HepG2 (cell line): ENCODE data around the gene CMTM3. TPM values are rescaled to one million over a fixed set of nuclear protein-coding genes. Genes with fewer than 3 reads are reported as not detected.
A peak's percentile ranks its signal among the peaks of the same experiment; 100 is the strongest.

ENCODE experiments used
- ARNT ChIP-seq: fragments of 450-650 bp; IDR thresholded peaks from 2 replicates; pipeline ENCODE4 v1.6.1; 2017
- DDIT3 ChIP-seq: sonication (generic); formaldehyde crosslinking; IDR thresholded peaks from 2 replicates; pipeline ENCODE4 v1.4.0; 2020; ENCODE audit warnings: mild to moderate bottlenecking, missing genetic modification reagents
- HCFC1 ChIP-seq: fragments of 150-350 bp; IDR thresholded peaks from 2 replicates; pipeline ENCODE4 v1.6.1; 2014; ENCODE audit warnings: low read depth, low read length
- MATR3 ChIP-seq: sonication (generic); formaldehyde crosslinking; IDR thresholded peaks from 2 replicates; pipeline ENCODE4 v1.4.0; 2020; ENCODE audit warnings: missing genetic modification reagents
- MBD4 ChIP-seq: IDR thresholded peaks from 2 replicates; pipeline ENCODE4 v1.6.1; 2012; ENCODE audit warnings: low read length, inconsistent platforms, borderline replicate concordance
- MLLT10 ChIP-seq: sonication (generic); formaldehyde crosslinking; IDR thresholded peaks from 2 replicates; pipeline ENCODE4 v1.4.0; 2020; ENCODE audit warnings: missing genetic modification reagents
- MLX ChIP-seq: IDR thresholded peaks from 2 replicates; pipeline ENCODE4 v1.6.1; 2016
- MTA1 ChIP-seq: sonication (generic); formaldehyde crosslinking; IDR thresholded peaks from 2 replicates; pipeline ENCODE4 v1.4.0; 2020; ENCODE audit warnings: missing genetic modification reagents, mild to moderate bottlenecking, borderline replicate concordance
- SATB2 ChIP-seq: sonication (generic); formaldehyde crosslinking; IDR thresholded peaks from 2 replicates; pipeline ENCODE4 v1.5.0; 2020; ENCODE audit warnings: missing genetic modification reagents
- TRAFD1 ChIP-seq: sonication (generic); formaldehyde crosslinking; IDR thresholded peaks from 2 replicates; pipeline ENCODE4 v1.5.1; 2020; ENCODE audit warnings: missing genetic modification reagents, mild to moderate bottlenecking, borderline replicate concordance
- YEATS4 ChIP-seq: sonication (generic); formaldehyde crosslinking; IDR thresholded peaks from 2 replicates; pipeline ENCODE4 v1.4.0; 2020; ENCODE audit warnings: missing genetic modification reagents, borderline replicate concordance
- ZNF180 ChIP-seq: sonication (generic); formaldehyde crosslinking; IDR thresholded peaks from 2 replicates; pipeline ENCODE4 v1.4.0; 2020; ENCODE audit warnings: low read depth, missing genetic modification reagents, borderline replicate concordance
- ZNF230 ChIP-seq: sonication (generic); formaldehyde crosslinking; IDR thresholded peaks from 2 replicates; pipeline ENCODE4 v1.4.0; 2020; ENCODE audit warnings: mild to moderate bottlenecking, missing genetic modification reagents
- ZNF3 ChIP-seq: IDR thresholded peaks from 2 replicates; pipeline ENCODE4 v1.7.0; 2017; ENCODE audit warnings: inconsistent platforms
- ZNF354B ChIP-seq: sonication (generic); formaldehyde crosslinking; IDR thresholded peaks from 2 replicates; pipeline ENCODE4 v1.8.0; 2022; ENCODE audit warnings: mild to moderate bottlenecking, missing genetic modification reagents
- ZNF597 ChIP-seq: sonication (generic); formaldehyde crosslinking; IDR thresholded peaks from 2 replicates; pipeline ENCODE4 v1.5.0; 2020; ENCODE audit warnings: missing genetic modification reagents
- ZNF672 ChIP-seq: sonication (generic); formaldehyde crosslinking; IDR thresholded peaks from 2 replicates; pipeline ENCODE4 v1.8.1; 2022; ENCODE audit warnings: missing genetic modification reagents
- ZNF839 ChIP-seq: sonication (generic); formaldehyde crosslinking; IDR thresholded peaks from 2 replicates; pipeline ENCODE4 v1.4.0; 2020; ENCODE audit warnings: missing genetic modification reagents, mild to moderate bottlenecking, borderline replicate concordance
- ZSCAN9 ChIP-seq: IDR thresholded peaks from 2 replicates; pipeline ENCODE4 v1.6.1; 2016; ENCODE audit warnings: borderline replicate concordance
- polyA plus RNA-seq, 8 experiments: library from polyadenylated mRNA; depleted of rRNA in 3 of 8; stranded (reverse) in 7 of 8; unstranded in 1 of 8; fragments of >200 nt; fragmentation: Illumina TruSeq in 4 of 8; extraction: Trizol in 4 of 8; gene quantifications; 2 replicates each; pipeline versions ENCODE4 v1.2.1 to v1.2.3, GENCODE V29; 2011 to 2016; ENCODE audit warnings: low read depth in 4 of 8, missing spikeins in 1 of 8, mixed read lengths in 1 of 8; ENCODE audit not compliant: insufficient read depth in 1 of 8
- total RNA-seq, 5 experiments: library from RNA; depleted of rRNA; stranded (reverse); fragments of >200 nt; fragmentation: Illumina TruSeq; extraction: Trizol; gene quantifications; 2 replicates each; pipeline ENCODE4 v1.2.3, GENCODE V29; 2016; ENCODE audit warnings: low read depth in 1 of 5
- TF ChIP-seq, protein P1 (sequence below): sonication (generic); formaldehyde crosslinking; IDR thresholded peaks from 2 replicates; pipeline ENCODE4 v1.4.0; 2020; ENCODE audit warnings: missing genetic modification reagents
- TF ChIP-seq, protein P2 (sequence below): sonication (generic); formaldehyde crosslinking; conservative IDR thresholded peaks from 2 replicates; pipeline ENCODE4 v1.8.0; 2022; ENCODE audit warnings: low read depth, missing genetic modification reagents

Gene CMTM3
- total and polyA plus RNA-seq, 2 of the 13 experiments (the other 11 are each of a cell fraction or from before 2014, with no cell fraction given), result 29.2 to 48.7 TPM

DNA sequence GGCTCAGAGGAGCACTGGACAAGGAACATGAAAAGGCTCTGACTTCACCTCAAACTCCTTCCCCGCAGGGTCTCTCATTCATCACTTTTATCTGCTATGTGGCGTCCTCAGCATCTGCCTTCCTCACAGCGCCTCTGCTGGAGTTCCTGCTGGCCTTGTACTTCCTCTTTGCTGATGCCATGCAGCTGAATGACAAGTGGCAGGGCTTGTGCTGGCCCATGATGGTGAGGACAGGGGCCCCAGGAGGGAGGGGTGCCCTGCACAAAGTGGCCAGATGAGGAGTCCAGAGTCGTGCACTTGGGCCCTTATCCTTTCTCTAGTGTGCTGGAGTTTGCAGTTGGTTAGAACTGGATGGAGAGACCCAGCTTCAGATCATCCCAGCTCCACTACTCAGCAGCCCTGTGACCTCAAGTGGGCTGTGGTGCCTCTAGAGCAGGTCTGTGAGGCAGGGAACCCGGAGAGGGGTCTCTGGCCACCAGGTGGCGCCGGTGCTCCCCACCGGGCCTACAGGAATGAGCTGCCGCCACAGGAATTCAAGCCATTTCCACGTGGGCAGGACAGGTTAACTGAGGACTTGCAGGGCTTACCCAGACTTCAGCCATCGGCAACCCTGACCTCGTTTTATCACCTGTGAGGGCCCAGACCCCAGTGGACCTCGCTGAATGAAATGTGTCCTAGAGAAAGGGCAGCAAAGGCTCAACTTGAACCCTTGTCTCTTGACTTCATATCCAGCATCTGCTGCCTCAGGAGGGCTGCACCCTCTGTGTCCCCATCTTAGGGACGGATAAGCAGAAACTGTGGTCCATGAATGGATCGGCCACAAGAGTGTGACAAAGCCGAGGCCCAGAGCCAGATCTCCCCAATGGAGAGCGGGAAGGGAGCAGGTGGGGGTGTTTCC lies 4.0 kb downstream of the CMTM3 start (continued):
- TF ChIP-seq MLX (peak; percentile 80; the same call in 1 of the 2 replicates), MTA1 (CRISPR knock-in tag) (0 out of 2 replicates have a peak, but pooled peaks have one; percentile 48), HCFC1 (no peak), ZSCAN9 (CRISPR knock-in tag) (peak; percentile 87; the same call in 1 of the 2 replicates), ZNF354B (CRISPR knock-in tag) (no peak), MLLT10 (CRISPR knock-in tag) (no peak), MBD4 (no peak), DDIT3 (CRISPR knock-in tag) (peak; percentile 68; the same call in 1 of the 2 replicates), ZNF597 (no peak), ZNF3 (no peak), SATB2 (CRISPR knock-in tag) (no peak), YEATS4 (CRISPR knock-in tag) (peak; percentile 54; the same call in 1 of the 2 replicates), TRAFD1 (no peak), ZNF672 (CRISPR knock-in tag) (no peak), ZNF230 (CRISPR knock-in tag) (peak; percentile 94), ZNF180 (CRISPR knock-in tag) (no peak), ZNF839 (CRISPR knock-in tag) (peak; percentile 23; the same call in 1 of the 2 replicates), MATR3 (CRISPR knock-in tag) (no peak), ARNT (no peak)
- TF ChIP-seq, protein P1, sequence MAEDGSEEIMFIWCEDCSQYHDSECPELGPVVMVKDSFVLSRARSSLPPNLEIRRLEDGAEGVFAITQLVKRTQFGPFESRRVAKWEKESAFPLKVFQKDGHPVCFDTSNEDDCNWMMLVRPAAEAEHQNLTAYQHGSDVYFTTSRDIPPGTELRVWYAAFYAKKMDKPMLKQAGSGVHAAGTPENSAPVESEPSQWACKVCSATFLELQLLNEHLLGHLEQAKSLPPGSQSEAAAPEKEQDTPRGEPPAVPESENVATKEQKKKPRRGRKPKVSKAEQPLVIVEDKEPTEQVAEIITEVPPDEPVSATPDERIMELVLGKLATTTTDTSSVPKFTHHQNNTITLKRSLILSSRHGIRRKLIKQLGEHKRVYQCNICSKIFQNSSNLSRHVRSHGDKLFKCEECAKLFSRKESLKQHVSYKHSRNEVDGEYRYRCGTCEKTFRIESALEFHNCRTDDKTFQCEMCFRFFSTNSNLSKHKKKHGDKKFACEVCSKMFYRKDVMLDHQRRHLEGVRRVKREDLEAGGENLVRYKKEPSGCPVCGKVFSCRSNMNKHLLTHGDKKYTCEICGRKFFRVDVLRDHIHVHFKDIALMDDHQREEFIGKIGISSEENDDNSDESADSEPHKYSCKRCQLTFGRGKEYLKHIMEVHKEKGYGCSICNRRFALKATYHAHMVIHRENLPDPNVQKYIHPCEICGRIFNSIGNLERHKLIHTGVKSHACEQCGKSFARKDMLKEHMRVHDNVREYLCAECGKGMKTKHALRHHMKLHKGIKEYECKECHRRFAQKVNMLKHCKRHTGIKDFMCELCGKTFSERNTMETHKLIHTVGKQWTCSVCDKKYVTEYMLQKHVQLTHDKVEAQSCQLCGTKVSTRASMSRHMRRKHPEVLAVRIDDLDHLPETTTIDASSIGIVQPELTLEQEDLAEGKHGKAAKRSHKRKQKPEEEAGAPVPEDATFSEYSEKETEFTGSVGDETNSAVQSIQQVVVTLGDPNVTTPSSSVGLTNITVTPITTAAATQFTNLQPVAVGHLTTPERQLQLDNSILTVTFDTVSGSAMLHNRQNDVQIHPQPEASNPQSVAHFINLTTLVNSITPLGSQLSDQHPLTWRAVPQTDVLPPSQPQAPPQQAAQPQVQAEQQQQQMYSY, result no peak
- TF ChIP-seq, protein P2, sequence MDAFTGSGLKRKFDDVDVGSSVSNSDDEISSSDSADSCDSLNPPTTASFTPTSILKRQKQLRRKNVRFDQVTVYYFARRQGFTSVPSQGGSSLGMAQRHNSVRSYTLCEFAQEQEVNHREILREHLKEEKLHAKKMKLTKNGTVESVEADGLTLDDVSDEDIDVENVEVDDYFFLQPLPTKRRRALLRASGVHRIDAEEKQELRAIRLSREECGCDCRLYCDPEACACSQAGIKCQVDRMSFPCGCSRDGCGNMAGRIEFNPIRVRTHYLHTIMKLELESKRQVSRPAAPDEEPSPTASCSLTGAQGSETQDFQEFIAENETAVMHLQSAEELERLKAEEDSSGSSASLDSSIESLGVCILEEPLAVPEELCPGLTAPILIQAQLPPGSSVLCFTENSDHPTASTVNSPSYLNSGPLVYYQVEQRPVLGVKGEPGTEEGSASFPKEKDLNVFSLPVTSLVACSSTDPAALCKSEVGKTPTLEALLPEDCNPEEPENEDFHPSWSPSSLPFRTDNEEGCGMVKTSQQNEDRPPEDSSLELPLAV (CRISPR knock-in tag), result no peak
